H1 (cell line): ENCODE measurements around the gene CBS.
"Not testable (repeated sequence)": the region's sequence is repeated elsewhere in the genome, so short reads cannot be mapped to it uniquely, and the experiment has no call there.

Source experiments
- CTCF ChIP-seq, 3 experiments: IDR thresholded peaks; 1 replicate in 2 of 3; 2 replicates in 1 of 3; pipeline versions ENCODE4 v1.5.1 to v1.6.1; 2011; ENCODE audit warnings: low read length in 3 of 3, mild to moderate bottlenecking in 3 of 3, inconsistent platforms in 2 of 3, low read depth in 1 of 3, moderate library complexity in 1 of 3; ENCODE audit not compliant: insufficient read depth in 1 of 3; ENCODE audit errors: control extremely low read depth in 1 of 3
- RBBP5 ChIP-seq: IDR thresholded peaks from 2 replicates; pipeline ENCODE4 v1.7.1; 2012; ENCODE audit warnings: low read depth, mild to moderate bottlenecking, inconsistent platforms, low read length, moderate library complexity, borderline replicate concordance
- TAF1 ChIP-seq: IDR thresholded peaks from 2 replicates; pipeline ENCODE4 v1.6.1; 2011; ENCODE audit warnings: mild to moderate bottlenecking, low read depth, low read length
- ZNF274 ChIP-seq: IDR thresholded peaks from 2 replicates; pipeline ENCODE4 v1.7.0; 2012; ENCODE audit warnings: low read length, borderline replicate concordance; ENCODE audit errors: extremely low read depth

- not testable (repeated sequence) for TF ChIP-seq CTCF (IDR thresholded peaks at IDR 0.05; ENCODE audit: control extremely low read depth in 1 of 3, insufficient read depth in 1 of 3, low read depth in 1 of 3, low read length in 3 of 3); TAF1; RBBP5; ZNF274
Observed at GRCh38 chr21:43053112-43053511, 22.5 kb downstream of the CBS start.
